Transverse colon (tissue), 4 donors: Measurements from ENCODE around the gene HACD3. TPM values are rescaled to one million over a fixed set of nuclear protein-coding genes. Genes with fewer than 3 reads are reported as not detected.

Experiments
- DNase-seq: peaks from one replicate; pipeline ENCODE4 v3.0.0-alpha.2; 2019
- H3K27ac ChIP-seq, 4 donors: fragments of 200-600 bp; sonication (generic); 2 replicates each; pipeline ENCODE4 v1.5.1; 2016 to 2018; ENCODE audit warnings: inconsistent platforms in 4 of 4
- H3K27me3 ChIP-seq: fragments of 200-600 bp; sonication (generic); 2 replicates; pipeline ENCODE4 v1.5.1; 2017; ENCODE audit warnings: inconsistent platforms
- H3K36me3 ChIP-seq, 4 donors: fragments of 200-600 bp; sonication (generic); 2 replicates each; pipeline ENCODE4 v1.5.1; 2017 to 2019; ENCODE audit warnings: inconsistent platforms in 4 of 4
- H3K4me1 ChIP-seq, 4 donors: fragments of 200-600 bp; sonication (generic); 2 replicates each; pipeline ENCODE4 v1.5.1; 2017 to 2020; ENCODE audit warnings: inconsistent platforms in 4 of 4
- H3K4me3 ChIP-seq, 4 donors: fragments of 200-600 bp; sonication (generic); 1 replicate in 1 of 4; 2 replicates in 3 of 4; pipeline versions ENCODE4 v1.5.1 to v1.6.1; 2017 to 2019; ENCODE audit warnings: inconsistent platforms in 4 of 4
- H3K9me3 ChIP-seq, 2 donors: fragments of 200-600 bp; sonication (generic); 2 replicates each; pipeline ENCODE4 v1.5.1; 2017 to 2019; ENCODE audit warnings: inconsistent platforms in 2 of 2
- EP300 ChIP-seq: sonication (generic); formaldehyde crosslinking; IDR thresholded peaks from one replicate; pipeline ENCODE4 v1.6.1; 2017; ENCODE audit warnings: antibody characterized with exemption, low read depth
- POLR2A ChIP-seq: fragments of 450-650 bp; IDR thresholded peaks from one replicate; pipeline ENCODE4 v1.6.1; 2016; ENCODE audit warnings: antibody characterized with exemption, mild to moderate bottlenecking, moderate library complexity
- POLR2AphosphoS5 ChIP-seq, 3 donors: sonication (generic); formaldehyde crosslinking; IDR thresholded peaks; one replicate each; pipeline ENCODE4 v1.6.1; 2016; ENCODE audit warnings: antibody characterized with exemption in 3 of 3
- WGBS, 2 donors: methylation state at CpG; one replicate each; pipeline ENCODE4 v1.1.5; 2018; ENCODE audit warnings: low coverage in 1 of 2; 5-methylcytosine and 5-hydroxymethylcytosine counted together
- in situ Hi-C, 4 donors: fragments of 200-750 bp; cut with MboI; loops; one replicate each; pipeline versions ENCODE4 v1.15.0 to v1.15.1; 2017; ENCODE audit warnings: low sequenced_read_pairs in 3 of 4, low pct_ligation_motif_present in 1 of 4, low pct_unique_long_range_greater_than_20kb in 1 of 4
- intact Hi-C: fragments of 100-400 bp; cut with DNase I; formaldehyde crosslinking; loops from one replicate; pipeline ENCODE4 v1.15.1; 2023; ENCODE audit warnings: low total_unique reads
- total RNA-seq, 4 donors: library from RNA; depleted of rRNA; stranded (reverse); fragments of >200 nt; gene quantifications; one replicate each; pipeline ENCODE4 v1.1.0, GENCODE V29; 2016
- TF ChIP-seq, protein P1 (sequence below), 5 experiments: fragments of 200-600 bp in 3 of 5; fragments of 450-650 bp in 2 of 5; sonication (generic) in 3 of 5; IDR thresholded peaks; 1 replicate in 2 of 5; 2 replicates in 3 of 5; pipeline ENCODE4 v1.5.1; 2016 to 2017; ENCODE audit warnings: antibody characterized with exemption in 5 of 5, inconsistent platforms in 3 of 5, mild to moderate bottlenecking in 2 of 5, moderate library complexity in 1 of 5

HACD3 gene
- total RNA-seq, 4 donors from 2014 or later: 2.6 to 48.0 (median 27.1) TPM

DNA sequence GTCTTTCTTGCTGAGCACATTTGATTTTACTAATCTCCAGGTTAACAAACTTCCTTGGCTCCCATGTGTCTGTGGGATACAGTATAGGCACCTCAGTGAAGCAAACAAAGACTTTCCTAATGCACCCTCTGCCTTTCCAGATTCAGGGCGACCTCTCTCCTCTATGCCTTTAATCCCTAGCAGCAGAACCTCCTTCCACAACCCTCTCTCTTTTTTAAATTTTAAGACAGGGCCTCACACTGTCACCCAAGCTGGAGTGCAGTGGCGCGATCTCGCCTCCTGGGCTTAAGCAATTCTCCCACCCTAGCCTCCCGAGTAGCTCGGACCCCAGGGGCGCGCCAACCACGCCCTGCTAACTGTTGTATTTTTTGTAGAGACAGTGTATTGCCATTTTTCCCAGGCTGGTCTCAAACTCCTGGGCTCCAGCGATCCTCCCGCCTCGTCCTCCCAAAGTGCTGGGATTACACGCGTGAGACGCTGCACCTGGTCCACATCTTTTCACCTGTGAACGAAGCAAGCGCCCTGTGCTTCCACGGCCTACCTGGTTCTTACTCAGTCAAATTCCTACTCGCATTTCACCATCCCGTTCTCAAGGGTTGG lies 1.7 kb upstream of the HACD3 start:
- WGBS, 2 donors: 94 to 96% methylated on average over 7 to 20 of the region's 20 CpGs
- intact Hi-C loops: no loop called here

DNA sequence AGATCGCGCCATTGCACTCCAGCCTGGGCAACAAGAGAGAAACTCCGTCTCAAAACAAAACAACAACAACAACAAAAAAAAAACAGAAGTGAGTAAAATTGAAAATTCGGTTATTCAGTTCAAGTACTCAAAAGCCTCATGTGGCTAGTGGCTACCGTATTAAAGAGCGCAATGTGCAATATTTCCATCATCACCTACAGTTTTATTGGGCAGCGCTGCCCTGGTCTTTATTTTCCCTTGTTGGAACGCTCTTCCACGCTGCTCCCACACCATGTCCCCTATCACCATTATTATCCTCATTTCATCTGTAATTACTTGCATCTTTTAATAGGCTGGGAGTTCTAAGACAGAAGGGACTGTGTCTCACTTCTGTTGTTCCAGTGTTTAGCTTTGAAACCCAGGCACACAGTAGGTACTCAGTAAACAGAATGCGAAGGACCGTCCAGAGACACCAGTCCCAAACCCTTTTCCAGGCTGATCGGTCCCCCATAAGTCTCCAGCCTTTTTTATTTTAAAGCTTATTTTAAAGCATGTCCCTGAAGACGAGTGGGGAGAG lies 423 bp upstream of the HACD3 start:
- H3K4me3 ChIP-seq: peak overlapping the region; percentile 14 to 81 (median 60)
- intact Hi-C loops (no loop called here), in situ Hi-C loops (no loop called here)
- no peaks in the 10 kb centered on the region for H3K36me3 ChIP-seq
- H3K27ac ChIP-seq: peak overlapping the region; percentile 78 to 86 (median 82)
- peaks cover 16 to 39% (median 32%) of the 10 kb centered on the region in 4 donors for H3K4me1 ChIP-seq
- 44 to 62% methylated on average over 9 to 13 of the region's 13 CpGs for WGBS, 2 donors
- no peak for DNase-seq
- H3K9me3 ChIP-seq: no peaks in the 10 kb centered on the region
- H3K27me3 ChIP-seq: no peaks in the 10 kb centered on the region
- TF ChIP-seq, protein P1, sequence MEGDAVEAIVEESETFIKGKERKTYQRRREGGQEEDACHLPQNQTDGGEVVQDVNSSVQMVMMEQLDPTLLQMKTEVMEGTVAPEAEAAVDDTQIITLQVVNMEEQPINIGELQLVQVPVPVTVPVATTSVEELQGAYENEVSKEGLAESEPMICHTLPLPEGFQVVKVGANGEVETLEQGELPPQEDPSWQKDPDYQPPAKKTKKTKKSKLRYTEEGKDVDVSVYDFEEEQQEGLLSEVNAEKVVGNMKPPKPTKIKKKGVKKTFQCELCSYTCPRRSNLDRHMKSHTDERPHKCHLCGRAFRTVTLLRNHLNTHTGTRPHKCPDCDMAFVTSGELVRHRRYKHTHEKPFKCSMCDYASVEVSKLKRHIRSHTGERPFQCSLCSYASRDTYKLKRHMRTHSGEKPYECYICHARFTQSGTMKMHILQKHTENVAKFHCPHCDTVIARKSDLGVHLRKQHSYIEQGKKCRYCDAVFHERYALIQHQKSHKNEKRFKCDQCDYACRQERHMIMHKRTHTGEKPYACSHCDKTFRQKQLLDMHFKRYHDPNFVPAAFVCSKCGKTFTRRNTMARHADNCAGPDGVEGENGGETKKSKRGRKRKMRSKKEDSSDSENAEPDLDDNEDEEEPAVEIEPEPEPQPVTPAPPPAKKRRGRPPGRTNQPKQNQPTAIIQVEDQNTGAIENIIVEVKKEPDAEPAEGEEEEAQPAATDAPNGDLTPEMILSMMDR (IDR thresholded peaks at IDR 0.05): no peak
- TF ChIP-seq POLR2A (no peak), POLR2AphosphoS5 (IDR thresholded peaks at IDR 0.05) (no peak), EP300 (no peak)

More for the DNA sequence above, 1.7 kb upstream of the HACD3 start:
- no peaks in the 10 kb centered on the region for H3K27me3 ChIP-seq
- in situ Hi-C loops: no loop called here
- H3K9me3 ChIP-seq: no peaks in the 10 kb centered on the region
- no peak overlapping the region for H3K27ac ChIP-seq
- TF ChIP-seq EP300: no peak
- TF ChIP-seq POLR2AphosphoS5 (IDR thresholded peaks at IDR 0.05): no peak
- TF ChIP-seq, protein P1 (IDR thresholded peaks at IDR 0.05): no peak
- TF ChIP-seq POLR2A: no peak
- no peak for DNase-seq
- no peaks in the 10 kb centered on the region for H3K36me3 ChIP-seq
- H3K4me1 ChIP-seq: peaks cover 16 to 35% (median 30%) of the 10 kb centered on the region in 4 donors
- H3K4me3 ChIP-seq: no peak overlapping the region

DNA sequence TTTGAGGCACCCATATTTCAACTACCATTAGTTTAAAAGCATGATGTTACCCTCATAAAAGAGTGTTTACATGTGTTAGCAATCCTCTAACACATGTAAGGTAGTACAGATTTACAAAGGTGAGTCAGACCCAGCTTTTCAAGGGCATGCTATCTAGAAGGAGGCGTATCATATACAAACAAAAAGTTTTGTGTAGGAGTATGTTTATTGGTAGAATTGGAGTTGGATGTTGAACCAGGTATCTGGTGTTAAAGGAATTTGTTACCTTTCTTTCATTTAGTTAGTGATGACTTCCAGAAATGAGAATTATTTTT lies 2.4 kb downstream of the HACD3 start:
- intact Hi-C loops (no loop called here), in situ Hi-C loops (no loop called here)
- no peaks in the 10 kb centered on the region for H3K27me3 ChIP-seq
- no peaks in the 10 kb centered on the region for H3K36me3 ChIP-seq
- H3K27ac ChIP-seq: peak overlapping the region; percentile 14 to 86 (median 52)
- H3K9me3 ChIP-seq: no peaks in the 10 kb centered on the region
- no peak for TF ChIP-seq EP300
- no peak for TF ChIP-seq POLR2AphosphoS5 (IDR thresholded peaks at IDR 0.05)
- no peak for TF ChIP-seq POLR2A
- TF ChIP-seq, protein P1 (IDR thresholded peaks at IDR 0.05): no peak
- peaks cover 16 to 39% (median 32%) of the 10 kb centered on the region in 4 donors for H3K4me1 ChIP-seq
- H3K4me3 ChIP-seq: no peak overlapping the region
- WGBS, 2 donors: 22 to 63% methylated on average over 1 of the region's 1 CpG
- DNase-seq: no peak

DNA sequence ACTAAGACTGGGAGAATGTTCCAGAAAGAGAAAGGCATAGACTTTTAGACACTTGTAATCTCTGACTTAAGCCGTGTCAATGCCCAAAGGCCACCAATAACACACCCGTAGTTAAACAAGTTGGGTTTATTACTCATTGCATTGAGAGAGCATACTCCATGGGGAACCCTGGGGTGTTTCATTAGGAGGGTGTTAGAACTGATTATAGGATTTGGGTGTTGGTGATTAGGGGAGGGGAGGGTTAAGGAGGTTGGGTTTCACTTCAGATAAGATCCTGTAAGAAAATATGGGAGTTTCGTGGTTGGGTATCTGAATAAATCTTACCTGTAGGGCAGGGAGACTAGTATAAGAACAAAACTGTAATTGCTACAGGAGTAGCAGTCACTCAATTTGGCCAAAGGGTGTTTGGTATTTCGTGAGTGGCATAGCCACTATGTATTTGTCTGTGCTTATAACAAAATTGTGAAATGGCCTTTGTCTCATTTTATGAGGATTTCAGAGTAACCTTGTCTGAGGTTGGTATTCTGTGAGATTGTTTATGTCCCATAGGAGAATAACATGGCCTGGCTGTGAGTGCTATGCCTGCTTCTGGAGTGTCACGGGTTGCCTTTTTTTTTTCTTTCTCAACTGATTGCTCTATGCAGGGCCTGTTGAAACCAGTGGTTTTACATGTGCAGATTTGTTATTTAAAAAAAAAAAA lies 2.9 kb downstream of the HACD3 start:
- intact Hi-C loops: no loop called here
- TF ChIP-seq POLR2A (no peak), POLR2AphosphoS5 (IDR thresholded peaks at IDR 0.05) (no peak), EP300 (no peak)
- TF ChIP-seq, protein P1 (IDR thresholded peaks at IDR 0.05): no peak
- WGBS, 2 donors: 55 to 56% methylated on average over 4 to 5 of the region's 5 CpGs

More for the DNA sequence above, 2.9 kb downstream of the HACD3 start:
- no peaks in the 10 kb centered on the region for H3K9me3 ChIP-seq
- H3K4me1 ChIP-seq: peaks cover 16 to 39% (median 32%) of the 10 kb centered on the region in 4 donors
- in situ Hi-C loops: no loop called here
- no peak for DNase-seq
- no peaks in the 10 kb centered on the region for H3K36me3 ChIP-seq
- H3K27ac ChIP-seq: peak overlapping the region; percentile 14 to 86 (median 52)
- H3K27me3 ChIP-seq: no peaks in the 10 kb centered on the region
- H3K4me3 ChIP-seq: no peak overlapping the region
